22Rv1 (cell line): Measurements from ENCODE around the gene CFAP92.

ENCODE experiments used
- H3K27ac ChIP-seq: fragments of 450-650 bp; 2 replicates; pipeline ENCODE4 v1.5.1; 2017
- ZFX ChIP-seq: fragments of 450-650 bp; IDR thresholded peaks from 2 replicates; pipeline ENCODE4 v1.6.1; 2017; ENCODE audit warnings: antibody characterized with exemption, borderline replicate concordance
- TF ChIP-seq, protein P1 (sequence below): fragments of 450-650 bp; IDR thresholded peaks from 2 replicates; pipeline ENCODE4 v1.5.1; 2017; ENCODE audit warnings: mild to moderate bottlenecking

CFAP92 gene

DNA sequence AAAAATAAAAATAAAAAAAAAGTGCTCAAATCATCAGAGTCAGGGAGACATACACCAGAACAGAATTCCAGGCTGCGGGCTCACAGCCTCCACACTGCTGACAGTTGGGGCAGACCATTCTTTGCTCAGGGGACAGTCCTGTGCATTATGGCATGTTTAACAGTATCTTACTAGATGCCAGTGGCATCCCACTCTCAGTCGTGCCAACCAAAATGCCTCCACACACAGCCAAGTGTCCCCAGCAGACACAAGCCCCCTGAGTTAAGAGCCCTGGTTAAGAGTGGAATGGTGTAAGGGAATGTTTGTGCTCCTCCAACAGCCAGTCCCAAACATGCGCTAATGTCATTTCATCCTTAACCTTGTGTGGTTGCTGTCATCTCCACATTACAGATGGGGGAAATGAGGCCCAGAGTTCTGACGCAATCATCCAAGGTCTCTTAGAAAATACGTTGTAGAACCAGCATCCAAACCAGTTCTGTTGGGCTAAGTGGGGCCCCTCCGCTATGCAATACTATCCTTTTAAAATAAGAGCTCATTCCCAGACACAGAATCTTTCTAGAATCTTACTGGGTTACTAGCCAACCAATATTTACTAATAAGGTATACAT is 26.0 kb downstream of the CFAP92 start:
- TF ChIP-seq, protein P1, sequence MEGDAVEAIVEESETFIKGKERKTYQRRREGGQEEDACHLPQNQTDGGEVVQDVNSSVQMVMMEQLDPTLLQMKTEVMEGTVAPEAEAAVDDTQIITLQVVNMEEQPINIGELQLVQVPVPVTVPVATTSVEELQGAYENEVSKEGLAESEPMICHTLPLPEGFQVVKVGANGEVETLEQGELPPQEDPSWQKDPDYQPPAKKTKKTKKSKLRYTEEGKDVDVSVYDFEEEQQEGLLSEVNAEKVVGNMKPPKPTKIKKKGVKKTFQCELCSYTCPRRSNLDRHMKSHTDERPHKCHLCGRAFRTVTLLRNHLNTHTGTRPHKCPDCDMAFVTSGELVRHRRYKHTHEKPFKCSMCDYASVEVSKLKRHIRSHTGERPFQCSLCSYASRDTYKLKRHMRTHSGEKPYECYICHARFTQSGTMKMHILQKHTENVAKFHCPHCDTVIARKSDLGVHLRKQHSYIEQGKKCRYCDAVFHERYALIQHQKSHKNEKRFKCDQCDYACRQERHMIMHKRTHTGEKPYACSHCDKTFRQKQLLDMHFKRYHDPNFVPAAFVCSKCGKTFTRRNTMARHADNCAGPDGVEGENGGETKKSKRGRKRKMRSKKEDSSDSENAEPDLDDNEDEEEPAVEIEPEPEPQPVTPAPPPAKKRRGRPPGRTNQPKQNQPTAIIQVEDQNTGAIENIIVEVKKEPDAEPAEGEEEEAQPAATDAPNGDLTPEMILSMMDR = no peak
- no peak for TF ChIP-seq ZFX

GRCh38 chr3:128965818-128966217 is 28.1 kb downstream of the CFAP92 start:
- no peak overlapping the region for H3K27ac ChIP-seq
- no peak for TF ChIP-seq ZFX
- TF ChIP-seq, protein P1 = no peak

More for the DNA sequence above, 26.0 kb downstream of the CFAP92 start:
- H3K27ac ChIP-seq = no peak overlapping the region

DNA sequence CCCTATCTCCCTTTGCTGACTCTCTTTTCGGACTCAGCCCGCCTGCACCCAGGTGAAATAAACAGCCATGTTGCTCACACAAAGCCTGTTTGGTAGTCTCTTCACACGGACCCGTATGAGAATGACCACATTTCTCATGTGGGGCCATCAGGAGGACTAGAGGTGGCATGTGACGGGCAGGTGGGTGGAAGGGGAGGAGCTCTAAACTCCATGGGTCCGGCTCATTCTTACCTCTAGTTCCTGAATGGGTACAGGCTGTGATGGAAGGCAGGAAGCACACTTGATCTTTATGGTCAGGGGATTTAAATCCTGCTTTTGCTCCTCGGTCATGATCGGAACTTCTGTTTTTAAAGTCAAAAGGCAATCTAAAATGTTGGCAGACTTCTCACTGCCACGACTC is 28.6 kb downstream of the CFAP92 start:
- no peak overlapping the region for H3K27ac ChIP-seq
- TF ChIP-seq, protein P1 = no peak
- TF ChIP-seq ZFX = no peak

DNA sequence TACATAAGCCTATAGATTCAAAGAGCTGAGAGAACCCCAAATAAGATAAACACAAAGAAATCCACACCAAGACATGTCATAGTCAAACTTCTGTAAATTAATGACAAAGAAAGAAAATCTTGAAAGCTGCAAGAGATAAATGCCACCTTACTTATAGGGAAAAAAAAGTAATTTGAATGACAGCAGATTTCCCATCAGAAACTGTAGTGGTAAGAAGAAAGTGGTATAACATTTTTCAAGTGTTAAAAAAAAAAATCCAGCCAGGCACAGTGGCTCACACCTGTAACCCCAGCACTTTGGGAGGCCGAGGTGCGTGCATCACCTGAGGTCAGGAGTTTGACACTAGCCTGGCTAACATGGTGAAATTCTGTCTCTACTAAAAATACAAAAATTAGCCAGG is 37.4 kb downstream of the CFAP92 start:
- TF ChIP-seq, protein P1 = no peak
- TF ChIP-seq ZFX = no peak
- no peak overlapping the region for H3K27ac ChIP-seq

DNA sequence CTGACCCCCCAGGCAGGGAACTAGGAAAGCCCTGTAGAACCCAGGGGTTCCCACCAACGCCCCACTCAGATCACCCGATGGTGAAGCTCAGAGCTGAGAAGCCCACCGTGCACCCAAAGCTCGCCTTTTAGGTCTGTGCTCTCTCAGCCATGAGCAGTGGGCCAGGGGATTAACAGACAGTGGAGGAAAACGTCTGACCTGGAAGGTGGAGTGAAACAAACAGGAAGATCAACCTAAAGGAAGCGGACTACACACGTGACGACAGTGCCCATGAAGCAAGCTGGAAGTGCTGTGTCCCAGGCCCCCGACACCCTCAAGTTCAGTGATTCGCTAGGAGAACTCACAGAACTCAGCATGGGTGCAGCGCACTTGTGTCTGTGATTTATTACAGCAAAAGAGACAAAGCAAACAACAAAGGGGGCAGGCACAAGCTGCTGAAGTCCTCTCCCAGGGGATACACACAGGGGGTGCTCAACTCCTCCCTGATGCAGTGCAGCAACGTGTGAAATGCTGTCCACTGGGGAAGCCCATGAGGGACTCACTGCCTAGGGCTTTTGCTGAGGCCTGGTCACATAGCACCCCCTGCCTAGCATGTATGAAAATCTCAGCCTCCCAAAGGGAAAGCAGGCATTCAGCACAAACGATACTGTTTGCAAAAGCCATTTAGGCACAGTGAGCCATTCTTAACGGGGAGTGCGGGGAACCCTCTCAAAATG is 43.5 kb downstream of the CFAP92 start:
- TF ChIP-seq ZFX = no peak
- TF ChIP-seq, protein P1 = no peak
- H3K27ac ChIP-seq = no peak overlapping the region

DNA sequence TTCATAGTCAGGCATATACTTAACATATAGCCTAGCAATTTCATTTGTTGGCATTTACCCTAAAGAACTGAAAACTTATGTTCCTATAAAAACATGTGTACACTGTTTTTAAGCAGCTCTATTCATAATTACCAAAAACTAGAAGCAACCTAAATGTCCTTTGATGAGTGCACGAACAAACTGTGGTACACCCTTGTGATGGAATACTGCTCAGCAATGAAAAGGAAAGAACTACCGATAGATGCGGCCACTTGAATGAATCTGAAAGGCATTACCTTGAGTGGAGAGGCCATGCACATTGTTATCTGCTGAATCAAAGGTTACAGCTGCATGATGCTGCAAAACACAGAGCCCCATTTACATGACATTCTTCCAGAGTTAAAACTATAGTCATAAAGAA is 44.7 kb downstream of the CFAP92 start:
- no peak for TF ChIP-seq ZFX
- TF ChIP-seq, protein P1 = no peak
- no peak overlapping the region for H3K27ac ChIP-seq

DNA sequence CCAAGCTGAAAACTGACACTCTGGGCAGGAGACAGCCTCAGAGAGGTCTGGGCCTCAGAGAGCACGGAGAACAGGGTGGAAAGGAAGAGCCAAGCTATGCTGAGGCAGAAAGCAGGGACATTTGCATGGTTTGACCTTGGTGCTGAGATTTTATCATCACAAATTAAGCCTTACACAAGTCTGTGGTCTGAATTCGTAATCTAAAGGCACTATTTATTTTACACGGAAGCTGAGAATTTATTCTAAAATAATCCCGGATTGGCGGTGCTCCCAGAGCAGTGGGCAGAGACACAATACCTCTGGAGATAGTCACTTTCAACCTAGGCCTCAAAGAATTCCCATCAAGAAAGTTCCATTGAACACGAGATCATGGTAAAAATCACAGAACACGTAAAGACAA is 47.5 kb downstream of the CFAP92 start:
- H3K27ac ChIP-seq = no peak overlapping the region
- TF ChIP-seq, protein P1 = no peak
- TF ChIP-seq ZFX = no peak
